ENCODE results near the gene SMYD3.

The SMYD3 gene

DNA sequence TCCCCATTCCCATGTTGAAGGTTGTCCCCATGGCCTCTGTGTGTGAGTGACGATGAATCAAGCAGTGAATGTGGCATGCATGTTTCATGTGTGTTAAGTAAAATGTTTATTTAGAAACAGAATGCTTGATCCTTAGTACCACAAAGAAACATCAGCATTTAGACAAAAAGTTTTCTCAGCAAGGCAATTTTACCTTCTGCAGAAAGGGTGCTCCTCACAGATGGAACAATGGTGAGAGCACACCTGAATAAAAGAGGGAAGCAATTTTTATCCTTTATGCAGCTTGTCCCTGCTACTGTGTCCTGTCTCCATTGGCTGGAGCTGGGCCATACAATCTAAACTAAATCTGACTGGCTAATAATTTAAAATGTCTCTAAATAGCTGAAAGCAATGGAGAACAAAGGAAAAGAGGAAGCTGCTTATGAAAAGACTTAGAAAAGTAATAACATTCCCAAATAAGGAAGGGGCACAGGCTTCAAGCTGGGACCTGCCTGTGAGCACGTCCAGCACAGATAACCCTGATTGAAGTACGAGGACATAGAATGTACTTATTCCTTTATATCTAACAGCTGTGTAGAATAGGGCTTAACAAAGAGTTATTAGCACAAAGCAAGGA is 8.4 kb upstream of the SMYD3 start:
- no peak for DNase-seq

- DNase-seq: no peak
Measured at GRCh38 chr1:246513619-246514343, 6.7 kb upstream of the SMYD3 start.

DNA sequence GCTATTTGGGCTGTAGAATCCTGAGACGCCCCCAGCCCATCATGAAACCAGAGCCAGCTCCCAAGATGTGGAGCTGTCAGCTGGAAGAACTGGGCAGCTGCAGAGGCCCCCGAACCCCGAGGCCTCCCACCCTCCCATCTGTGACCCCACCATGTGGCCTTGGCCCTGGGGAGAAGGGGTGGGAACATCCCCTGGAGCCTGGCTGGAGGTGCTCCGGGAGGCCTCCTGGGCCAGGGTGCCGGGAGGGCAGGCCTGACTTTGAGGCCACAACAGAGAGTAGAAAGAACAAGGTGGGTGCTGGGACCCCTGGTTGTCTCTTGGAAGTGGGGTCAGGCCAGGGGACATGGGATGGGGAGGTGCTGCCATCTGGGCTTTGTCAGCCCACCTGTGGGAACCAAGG is 6.0 kb upstream of the SMYD3 start:
- DNase-seq: no peak

GRCh38 chr1:246512635-246513034 is 5.6 kb upstream of the SMYD3 start:
- no peak for DNase-seq

DNA sequence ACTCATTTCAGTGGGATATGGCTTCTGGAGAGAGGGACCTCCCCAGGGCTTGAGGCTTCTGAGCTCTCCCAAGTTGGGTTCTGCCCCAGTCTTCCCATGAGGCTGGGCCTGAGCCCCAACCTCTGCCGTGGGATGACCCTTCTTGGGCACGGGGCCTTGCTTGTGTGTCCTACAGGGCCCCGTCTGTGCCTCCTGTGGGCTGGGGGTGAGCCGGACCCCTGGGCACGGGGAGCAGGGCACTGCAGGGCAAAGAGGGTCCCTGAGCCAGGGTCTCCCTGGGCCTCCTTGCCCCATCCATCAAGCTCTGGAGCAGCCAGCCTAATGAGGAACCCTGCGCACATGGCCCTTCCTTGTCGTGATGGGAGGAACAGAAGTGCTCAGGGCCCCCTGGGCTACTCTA is 5.2 kb upstream of the SMYD3 start:
- no peak for DNase-seq

GRCh38 chr1:246511203-246511602 is 4.1 kb upstream of the SMYD3 start:
- no peak for DNase-seq

- DNase-seq: no peak
Measured at GRCh38 chr1:246510147-246511030, 3.3 kb upstream of the SMYD3 start.

- no peak for DNase-seq
Measured at GRCh38 chr1:246508897-246509688, 2.0 kb upstream of the SMYD3 start.

DNA sequence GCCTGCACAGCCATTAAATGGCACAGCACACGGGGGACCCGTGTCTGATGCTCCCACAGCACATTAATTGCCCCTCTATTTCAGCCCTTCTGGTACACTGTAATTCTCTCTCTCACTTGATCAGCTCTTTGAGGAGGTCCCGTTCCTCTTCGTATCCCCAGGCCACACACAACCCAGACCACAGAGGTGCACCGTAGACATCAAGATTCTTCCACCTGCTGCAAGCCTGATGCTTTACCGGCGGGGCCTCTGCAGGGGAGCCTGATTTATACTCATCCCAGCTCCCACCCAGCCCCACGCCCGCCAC is 759 bp downstream of the SMYD3 start:
- DNase-seq: no peak

DNA sequence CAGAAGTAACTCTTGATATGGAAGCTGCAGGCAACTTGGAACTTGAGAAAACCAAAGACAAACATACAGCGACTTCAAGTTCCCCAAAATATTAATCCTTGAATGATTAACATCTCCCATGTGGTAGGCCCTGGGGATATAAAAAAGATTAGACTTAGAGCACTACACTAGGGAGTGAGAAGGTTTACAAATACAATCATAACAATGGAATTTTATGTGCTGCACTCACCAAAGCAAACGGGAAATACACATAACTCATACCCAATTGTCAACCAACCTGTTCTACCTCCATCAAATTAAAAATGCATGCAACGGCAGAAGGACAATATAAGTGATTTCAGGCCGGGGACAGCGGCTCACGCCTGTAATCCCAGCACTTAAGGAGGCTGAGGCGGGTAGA is 3.7 kb downstream of the SMYD3 start:
- no peak for DNase-seq

- no peak for DNase-seq
Measured at GRCh38 chr1:246497331-246497915, 9.7 kb downstream of the SMYD3 start.

DNA sequence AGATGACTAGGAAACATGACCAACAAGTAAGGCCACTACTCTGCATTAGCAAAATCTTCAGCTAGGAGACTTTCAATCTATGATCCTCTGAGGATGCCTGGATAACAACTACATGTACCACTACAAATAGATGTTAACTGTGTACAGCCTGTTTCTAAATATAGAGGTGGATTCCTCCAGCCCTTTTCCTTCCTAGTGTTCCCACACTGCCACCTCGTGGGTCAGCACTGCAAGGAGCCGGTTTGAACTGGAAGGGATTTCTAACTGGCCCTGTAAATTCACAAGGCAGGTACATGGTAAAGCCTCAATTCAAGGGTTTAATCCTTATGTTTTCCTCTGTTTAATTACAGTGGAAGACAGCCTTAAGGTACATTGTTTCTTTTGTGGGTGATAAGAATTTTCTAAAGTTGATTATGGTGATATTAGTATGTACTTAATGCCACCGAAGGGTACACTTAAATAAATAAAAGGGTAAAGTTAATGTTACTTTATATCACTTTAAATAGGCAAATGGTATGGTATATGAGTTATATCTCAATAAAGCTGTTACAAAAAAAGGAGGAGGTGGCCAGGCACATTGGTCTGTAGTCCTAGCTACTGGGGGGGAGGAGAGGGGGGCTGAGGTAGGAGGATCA is 14.4 kb downstream of the SMYD3 start:
- DNase-seq: no peak

GRCh38 chr1:246491551-246492053 is 15.5 kb downstream of the SMYD3 start:
- no peak for DNase-seq

- DNase-seq: no peak
Measured at GRCh38 chr1:246488674-246489073, 18.4 kb downstream of the SMYD3 start.

DNA sequence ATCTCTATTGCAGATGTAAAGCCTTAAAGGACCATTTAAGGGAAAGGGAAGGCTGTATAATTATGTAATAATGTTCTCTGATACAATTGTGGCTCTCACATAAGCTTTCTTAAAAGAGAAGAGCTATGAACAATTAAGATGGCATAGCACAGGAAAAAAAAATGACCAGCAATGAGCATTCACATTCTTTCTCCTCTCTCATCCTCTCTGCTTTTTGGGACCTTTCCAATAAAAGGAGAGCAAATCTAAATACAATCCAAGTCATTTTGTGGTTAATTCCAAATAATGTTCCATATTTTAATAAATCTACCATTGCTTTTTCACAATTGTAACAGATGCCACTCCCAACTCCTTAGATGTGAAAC is 23.5 kb downstream of the SMYD3 start:
- DNase-seq: no peak

- DNase-seq: no peak
Measured at GRCh38 chr1:246482805-246483568, 24.1 kb downstream of the SMYD3 start.

DNA sequence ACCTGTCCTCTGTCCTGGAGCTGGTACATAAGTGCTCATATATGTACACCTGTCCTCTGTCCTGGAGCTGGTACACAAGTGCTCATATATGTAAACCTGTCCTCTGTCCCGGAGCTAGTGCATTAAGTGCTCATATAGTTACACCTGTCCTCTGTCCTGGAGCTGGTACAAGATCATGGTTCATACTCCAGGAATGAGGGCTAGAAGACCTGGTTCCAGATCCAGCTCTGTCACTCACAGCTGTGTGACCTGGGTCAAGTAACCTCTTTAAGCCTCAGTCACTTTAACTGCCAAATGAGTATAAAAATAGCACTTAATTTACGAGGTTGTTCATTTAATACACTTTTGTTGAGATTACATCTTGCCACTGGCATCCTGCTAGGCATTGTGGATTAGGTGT is 28.0 kb downstream of the SMYD3 start:
- DNase-seq: no peak

DNA sequence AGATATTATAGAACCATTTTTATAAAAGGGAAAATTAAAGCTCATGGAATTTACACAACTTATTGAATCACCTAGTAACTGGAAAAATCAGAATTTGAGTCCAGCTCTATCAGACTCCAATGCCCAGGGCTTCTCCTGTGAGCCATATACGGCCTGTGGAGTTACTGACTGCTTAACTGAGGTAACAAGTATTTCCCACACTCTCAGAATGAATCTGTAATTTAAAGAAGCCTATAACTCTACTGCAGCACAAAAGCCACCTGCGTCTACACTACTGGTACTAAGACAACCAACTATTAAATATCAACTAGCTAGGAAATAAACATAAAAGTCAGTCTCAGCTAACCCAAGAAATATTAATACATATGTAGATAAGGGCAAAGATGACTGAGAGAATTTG is 29.4 kb downstream of the SMYD3 start:
- no peak for DNase-seq

- DNase-seq: no peak
Measured at GRCh38 chr1:246476771-246477170, 30.3 kb downstream of the SMYD3 start.

DNA sequence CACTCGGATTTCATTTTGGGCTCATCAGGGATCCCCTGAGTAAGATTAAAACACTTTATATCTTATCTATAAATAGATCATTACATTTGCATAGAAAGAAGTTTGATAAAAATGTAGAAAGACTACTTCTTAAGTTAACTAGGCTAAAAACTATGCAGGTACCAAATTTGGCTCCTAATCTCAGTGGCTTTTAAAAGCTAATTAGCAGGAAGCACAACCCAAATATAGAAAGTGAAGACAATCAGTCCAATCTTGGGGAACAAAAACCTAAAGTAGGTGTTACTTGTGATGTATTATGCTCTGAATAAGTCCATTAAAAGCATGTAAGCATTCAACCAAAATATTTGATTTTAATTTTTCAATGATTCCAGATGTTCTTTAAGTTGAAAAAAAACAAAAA is 35.4 kb downstream of the SMYD3 start:
- no peak for DNase-seq

GRCh38 chr1:246470585-246470984 is 36.5 kb downstream of the SMYD3 start:
- DNase-seq: no peak
